Measurements from ENCODE around the gene SBF1. TPM values are rescaled to one million over a fixed set of nuclear protein-coding genes. Genes with fewer than 3 reads are reported as not detected.

SBF1 gene
- total RNA-seq, 3 donors from 2014 or later, result 76.1 to 91.9 (median 84.3) TPM

DNA sequence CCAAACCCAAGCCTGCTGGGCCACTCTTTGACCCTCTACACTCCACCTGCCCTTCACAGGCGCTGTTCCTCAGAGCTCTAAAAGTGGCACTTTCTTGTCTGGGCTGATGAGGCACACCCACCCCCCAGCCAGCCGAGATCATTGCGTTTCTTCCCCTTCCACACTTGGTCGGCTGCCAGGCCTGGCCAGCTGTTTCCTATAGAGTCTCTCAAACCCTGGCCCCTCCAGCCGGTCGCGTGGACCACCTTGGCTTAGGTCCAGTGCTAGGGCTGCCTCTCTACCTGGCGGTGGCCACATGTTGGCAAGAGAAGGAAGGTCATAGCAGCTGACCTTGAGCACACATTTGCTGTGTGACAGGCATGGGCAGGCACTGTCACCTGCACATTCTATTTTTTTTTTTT is 71.1 kb downstream of the SBF1 start:
- peak; percentile 23 for ATAC-seq
- TF ChIP-seq, protein P1, sequence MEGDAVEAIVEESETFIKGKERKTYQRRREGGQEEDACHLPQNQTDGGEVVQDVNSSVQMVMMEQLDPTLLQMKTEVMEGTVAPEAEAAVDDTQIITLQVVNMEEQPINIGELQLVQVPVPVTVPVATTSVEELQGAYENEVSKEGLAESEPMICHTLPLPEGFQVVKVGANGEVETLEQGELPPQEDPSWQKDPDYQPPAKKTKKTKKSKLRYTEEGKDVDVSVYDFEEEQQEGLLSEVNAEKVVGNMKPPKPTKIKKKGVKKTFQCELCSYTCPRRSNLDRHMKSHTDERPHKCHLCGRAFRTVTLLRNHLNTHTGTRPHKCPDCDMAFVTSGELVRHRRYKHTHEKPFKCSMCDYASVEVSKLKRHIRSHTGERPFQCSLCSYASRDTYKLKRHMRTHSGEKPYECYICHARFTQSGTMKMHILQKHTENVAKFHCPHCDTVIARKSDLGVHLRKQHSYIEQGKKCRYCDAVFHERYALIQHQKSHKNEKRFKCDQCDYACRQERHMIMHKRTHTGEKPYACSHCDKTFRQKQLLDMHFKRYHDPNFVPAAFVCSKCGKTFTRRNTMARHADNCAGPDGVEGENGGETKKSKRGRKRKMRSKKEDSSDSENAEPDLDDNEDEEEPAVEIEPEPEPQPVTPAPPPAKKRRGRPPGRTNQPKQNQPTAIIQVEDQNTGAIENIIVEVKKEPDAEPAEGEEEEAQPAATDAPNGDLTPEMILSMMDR (IDR thresholded peaks at IDR 0.05), result no peak

DNA sequence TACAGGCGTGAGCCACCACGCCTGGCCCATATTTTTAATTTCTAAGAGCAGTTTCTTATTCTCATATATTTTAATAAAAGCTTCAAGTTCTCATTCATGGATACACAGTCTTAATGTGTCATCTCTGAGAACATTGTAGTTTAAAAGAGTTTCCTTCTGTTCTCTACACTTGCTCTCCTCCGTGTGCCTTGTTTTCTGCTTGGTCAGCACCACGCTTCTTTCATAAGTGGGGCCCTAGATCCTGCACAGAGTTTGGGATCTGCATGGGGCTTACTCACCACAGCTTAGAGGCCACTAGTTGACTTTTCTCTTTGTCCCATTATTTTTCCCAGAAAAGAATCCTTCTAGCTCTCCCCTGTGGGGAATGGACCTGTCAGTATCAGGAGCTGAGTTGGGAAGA is 72.9 kb downstream of the SBF1 start:
- DNase-seq, result no peak

More for the DNA sequence above, 71.1 kb downstream of the SBF1 start:
- Histone ChIP-seq H3K4me1 (ENCODE audit: low read depth) (peaks cover 6% of the 10 kb centered on the region), H3K9me3 (no peaks in the 10 kb centered on the region), H3K4me3 (no peak overlapping the region), H3K36me3 (ENCODE audit: low read depth) (peaks cover 3% of the 10 kb centered on the region)
- peak in 2 of 3 donors; percentile 41 to 53 for DNase-seq
- intact Hi-C loops (cut with DNase I, micrococcal nuclease), result no loop called here

DNA sequence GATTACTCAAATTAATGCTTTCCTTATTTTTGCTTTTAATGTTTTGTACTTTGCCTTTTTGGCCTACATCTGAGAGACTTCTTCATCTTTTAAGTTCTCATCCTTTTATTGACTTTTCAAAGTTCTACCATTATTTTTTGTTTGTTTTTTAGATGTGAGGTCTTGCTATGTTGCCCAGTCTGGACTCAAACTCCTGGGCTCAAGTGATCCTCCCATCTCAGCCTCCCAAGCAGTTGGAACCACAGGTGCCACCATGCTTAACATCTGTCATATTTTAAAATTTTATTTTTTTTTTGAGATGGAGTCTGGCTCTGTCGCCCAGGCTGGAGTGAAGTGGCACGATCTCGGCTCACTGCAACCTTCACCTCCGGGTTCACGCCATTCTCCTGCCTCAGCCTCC is 73.9 kb downstream of the SBF1 start:
- TF ChIP-seq, protein P1 (IDR thresholded peaks at IDR 0.05), result no peak
- intact Hi-C loops (cut with DNase I, micrococcal nuclease), result no loop called here

More for the DNA sequence above, 72.9 kb downstream of the SBF1 start:
- Histone ChIP-seq H3K4me3 (no peak overlapping the region), H3K36me3 (ENCODE audit: low read depth) (peaks cover 3% of the 10 kb centered on the region), H3K4me1 (ENCODE audit: low read depth) (peaks cover 8% of the 10 kb centered on the region), H3K9me3 (no peaks in the 10 kb centered on the region)
- no peak for ATAC-seq
- TF ChIP-seq, protein P1 (IDR thresholded peaks at IDR 0.05), result no peak
- intact Hi-C loops (cut with DNase I, micrococcal nuclease), result no loop called here

DNA sequence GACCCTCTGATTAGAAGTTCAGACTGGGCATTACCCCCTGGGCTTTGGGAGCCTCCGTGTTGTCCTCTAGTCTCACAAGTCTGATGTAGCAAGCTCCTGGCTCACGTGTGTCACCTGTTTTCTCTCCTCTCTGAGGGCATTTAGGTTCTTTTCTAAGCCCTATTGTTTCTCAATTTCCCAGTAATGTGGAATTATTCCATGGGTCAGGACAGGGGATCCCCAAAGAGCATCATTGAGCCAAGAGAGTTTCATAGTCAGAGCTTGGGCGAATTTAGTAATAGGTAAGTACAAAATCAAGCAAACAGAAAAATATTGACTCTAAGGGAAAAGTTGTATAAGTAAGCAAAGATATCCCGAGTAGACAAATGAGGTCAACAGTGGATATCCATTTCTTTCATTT is 74.4 kb downstream of the SBF1 start:
- ATAC-seq, result no peak
- Histone ChIP-seq H3K4me1 (ENCODE audit: low read depth) (peaks cover 17% of the 10 kb centered on the region), H3K4me3 (no peak overlapping the region), H3K36me3 (ENCODE audit: low read depth) (no peaks in the 10 kb centered on the region), H3K9me3 (no peaks in the 10 kb centered on the region)
- DNase-seq, result no peak
- TF ChIP-seq, protein P1 (IDR thresholded peaks at IDR 0.05), result no peak
- intact Hi-C loops (cut with DNase I, micrococcal nuclease), result no loop called here

More for the DNA sequence above, 73.9 kb downstream of the SBF1 start:
- no peak overlapping the region for H3K4me3 ChIP-seq
- H3K9me3 ChIP-seq, result no peaks in the 10 kb centered on the region
- no peak for ATAC-seq
- peaks cover 17% of the 10 kb centered on the region for H3K4me1 ChIP-seq (ENCODE audit: low read depth)
- no peaks in the 10 kb centered on the region for H3K36me3 ChIP-seq (ENCODE audit: low read depth)
- no peak for DNase-seq

DNA sequence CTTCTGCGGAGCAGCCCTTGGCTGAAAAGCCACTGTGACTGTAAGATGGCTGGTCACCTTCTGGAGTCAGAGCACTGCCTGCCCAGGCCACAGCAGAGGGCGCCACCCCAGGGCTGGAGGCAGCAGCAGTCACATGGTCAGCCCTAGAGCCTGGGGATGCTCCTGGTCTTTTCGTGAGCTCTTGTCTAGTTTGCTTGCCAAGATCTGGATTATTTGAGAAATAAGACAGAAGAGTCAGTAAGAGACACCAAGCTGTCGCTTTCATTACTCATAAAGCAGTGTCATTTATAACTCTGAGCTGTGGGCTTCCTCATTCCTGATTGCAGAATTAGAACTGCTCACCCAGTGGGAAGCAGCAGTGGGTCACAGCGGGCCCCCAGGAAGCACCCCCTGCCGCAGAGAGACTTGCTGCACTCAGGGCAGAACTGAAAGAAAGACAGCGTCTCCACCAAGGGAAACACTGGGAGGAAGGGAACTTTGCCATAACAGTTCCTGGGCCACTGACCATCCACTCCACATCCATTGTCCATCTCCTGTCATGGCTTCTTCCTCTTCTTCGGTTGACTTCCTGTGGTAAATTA is 75.0 kb downstream of the SBF1 start:
- no peak overlapping the region for H3K4me3 ChIP-seq
- H3K9me3 ChIP-seq, result no peaks in the 10 kb centered on the region
- intact Hi-C loops (cut with DNase I, micrococcal nuclease), result no loop called here
- TF ChIP-seq, protein P1 (IDR thresholded peaks at IDR 0.05), result no peak
- DNase-seq, result peak in 2 of 3 donors; percentile 59 to 61
- ATAC-seq, result peak; percentile 70
- H3K36me3 ChIP-seq (ENCODE audit: low read depth), result no peaks in the 10 kb centered on the region
- H3K4me1 ChIP-seq (ENCODE audit: low read depth), result peaks cover 17% of the 10 kb centered on the region
